Measurements from ENCODE around the gene LRRN3.
"Not testable (repeated sequence)": the region's sequence is repeated elsewhere in the genome, so short reads cannot be mapped to it uniquely, and the experiment has no call there.

LRRN3 gene

DNA sequence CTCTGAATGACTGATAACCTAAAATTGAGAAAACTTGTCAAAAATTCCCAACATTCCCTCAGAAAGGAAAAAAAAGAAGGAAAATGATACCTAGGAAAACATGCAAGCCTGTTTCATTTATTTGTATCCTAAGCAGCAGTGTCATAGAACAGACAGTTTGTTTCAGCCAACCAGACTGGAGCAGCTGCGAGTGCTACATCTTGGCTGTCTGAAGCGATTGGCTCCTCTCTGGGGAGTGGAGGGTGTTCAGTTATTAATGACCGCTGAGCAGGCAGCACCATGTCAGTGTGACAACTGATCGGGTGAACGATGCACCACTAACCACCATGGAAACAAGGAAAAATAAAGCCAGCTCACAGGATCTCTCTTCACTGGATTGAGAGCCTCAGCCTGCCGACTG is at the start of gene LRRN3:
Gene LRRN3, plus strand, starts transcription at position 282 of the 400 bp plus-strand sequence. CDS start 31,646 bp downstream, outside the sequence.
- DNase-seq (ENCODE audit: low read depth), result no peak

DNA sequence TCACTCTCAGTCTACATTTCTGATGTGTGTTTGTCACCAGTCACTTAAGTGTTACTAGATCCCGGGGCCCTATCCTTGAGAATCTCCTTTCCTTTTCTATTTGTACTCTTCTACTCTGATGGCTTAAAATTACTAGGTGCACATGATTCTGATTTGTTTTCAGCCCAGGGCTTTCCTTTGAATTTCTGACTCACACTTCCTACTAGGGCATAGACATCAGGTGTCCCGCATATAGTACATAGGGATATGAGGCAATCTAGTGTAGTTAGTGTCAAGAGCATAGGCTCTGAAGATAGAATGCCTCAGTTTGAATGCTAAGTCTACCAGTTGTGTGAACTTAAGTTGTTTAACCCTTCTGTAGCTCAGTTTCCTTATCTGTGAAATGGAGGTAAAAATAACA is 49.4 kb upstream of the LRRN3 start:
- no peak for DNase-seq (ENCODE audit: low read depth)

DNA sequence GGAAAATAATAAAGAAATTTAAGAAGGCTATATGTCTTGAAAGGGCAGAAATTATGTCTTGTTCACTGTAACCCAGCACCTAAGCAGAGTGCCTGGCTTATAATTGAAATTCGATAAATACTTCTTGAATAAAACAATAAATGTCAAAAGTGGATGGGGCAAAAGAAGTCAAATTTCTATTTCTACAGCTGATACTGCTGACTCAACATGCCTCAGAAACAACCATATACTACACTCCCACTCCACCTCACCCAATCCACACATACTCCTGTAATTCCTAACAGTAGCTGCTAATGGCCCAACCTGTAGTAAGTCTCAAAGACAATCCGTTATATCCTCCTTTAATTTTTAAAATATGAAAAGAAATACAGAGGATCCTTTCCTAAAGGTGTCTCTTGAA is 48.1 kb upstream of the LRRN3 start:
- no peak for DNase-seq (ENCODE audit: low read depth)

DNA sequence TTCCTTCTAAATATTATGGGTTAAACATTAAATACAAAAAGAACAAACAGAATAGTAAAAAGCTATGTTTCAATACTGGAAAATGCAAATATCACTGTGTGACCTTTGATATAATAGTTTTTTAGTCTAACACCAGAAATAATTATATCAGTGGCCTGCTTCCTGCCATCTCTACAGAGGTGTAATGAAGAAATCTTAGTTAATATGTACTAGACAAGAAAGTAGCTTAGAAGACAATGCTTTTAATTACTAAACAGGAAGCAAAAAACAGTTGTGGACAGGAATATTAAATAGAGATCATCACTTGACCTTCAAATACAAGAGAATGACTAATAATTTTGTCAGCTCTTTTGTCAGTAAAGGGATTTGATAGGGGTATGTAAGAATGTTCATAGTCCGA is 47.4 kb upstream of the LRRN3 start:
- DNase-seq (ENCODE audit: low read depth), result no peak

DNA sequence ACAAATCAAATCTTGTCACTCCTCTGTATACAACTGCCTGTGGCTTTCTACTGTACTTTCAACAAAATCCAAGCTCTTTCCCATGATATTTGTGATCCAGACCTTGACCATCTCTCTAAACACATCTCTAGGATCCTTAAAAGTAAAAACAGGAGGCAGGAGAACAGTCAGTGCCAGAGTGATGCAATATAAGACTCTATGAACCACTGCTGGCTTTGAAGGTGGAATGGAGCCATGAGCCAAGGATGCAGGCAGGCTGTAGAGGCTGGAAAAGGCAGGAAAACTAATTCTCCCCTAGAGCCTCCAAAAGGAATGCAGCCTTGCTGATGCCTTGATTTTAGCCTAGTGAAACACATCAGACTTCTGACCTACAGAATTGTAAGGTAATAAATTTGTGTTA is 45.5 kb upstream of the LRRN3 start:
- no peak for DNase-seq (ENCODE audit: low read depth)

DNA sequence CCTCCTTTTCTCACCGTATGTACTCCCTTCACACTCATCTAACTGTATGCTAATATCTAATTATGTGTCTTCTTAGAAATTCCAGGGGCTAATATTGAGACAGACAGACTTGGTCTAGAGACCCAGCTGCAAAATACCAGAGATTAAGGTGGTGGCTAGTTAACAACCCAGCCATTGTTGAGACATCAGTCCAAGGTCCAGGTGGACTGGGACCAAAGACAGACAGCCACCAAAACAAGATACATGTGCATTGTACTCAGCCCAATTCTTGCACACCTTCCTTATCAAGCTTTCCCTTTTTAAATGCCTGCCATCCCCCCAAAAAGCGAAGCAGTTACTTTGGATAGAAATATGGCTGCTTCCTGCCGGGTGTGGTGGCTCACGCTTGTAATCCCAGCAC is 43.3 kb upstream of the LRRN3 start:
- no peak for DNase-seq (ENCODE audit: low read depth)

DNA sequence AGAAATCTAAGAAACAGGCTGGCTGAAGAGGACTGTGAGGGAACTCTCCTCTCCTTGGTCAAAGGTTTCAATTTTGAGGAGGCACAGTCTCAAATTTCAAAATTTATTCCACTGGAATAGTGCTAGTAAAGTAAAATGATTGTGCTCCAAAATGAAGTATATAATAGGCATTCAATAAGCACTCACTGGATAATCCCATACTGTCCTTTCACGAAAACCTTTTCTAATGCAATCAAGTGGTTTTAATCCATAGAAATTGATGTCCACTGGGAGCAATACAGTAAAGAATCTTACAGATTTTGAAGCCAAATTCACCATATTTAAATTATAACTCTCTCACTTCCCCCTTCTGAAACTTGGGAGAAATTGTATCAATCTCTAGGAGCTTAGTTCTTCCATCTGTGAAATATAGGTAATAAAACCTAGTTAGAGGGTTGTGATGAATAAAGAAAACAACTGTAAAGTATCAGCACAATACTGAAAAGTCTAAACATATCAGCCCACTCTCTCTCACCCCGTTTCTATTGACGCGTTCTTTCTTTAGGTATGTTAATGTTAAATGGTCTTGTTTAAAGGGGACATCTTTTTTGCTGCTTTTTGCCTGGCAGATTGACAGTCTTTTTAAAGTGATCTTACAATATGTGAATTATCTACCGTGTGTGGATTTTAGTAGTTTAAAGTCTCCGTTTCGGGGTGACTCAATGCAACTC is 40.8 kb upstream of the LRRN3 start:
- DNase-seq (ENCODE audit: low read depth), result no peak

DNA sequence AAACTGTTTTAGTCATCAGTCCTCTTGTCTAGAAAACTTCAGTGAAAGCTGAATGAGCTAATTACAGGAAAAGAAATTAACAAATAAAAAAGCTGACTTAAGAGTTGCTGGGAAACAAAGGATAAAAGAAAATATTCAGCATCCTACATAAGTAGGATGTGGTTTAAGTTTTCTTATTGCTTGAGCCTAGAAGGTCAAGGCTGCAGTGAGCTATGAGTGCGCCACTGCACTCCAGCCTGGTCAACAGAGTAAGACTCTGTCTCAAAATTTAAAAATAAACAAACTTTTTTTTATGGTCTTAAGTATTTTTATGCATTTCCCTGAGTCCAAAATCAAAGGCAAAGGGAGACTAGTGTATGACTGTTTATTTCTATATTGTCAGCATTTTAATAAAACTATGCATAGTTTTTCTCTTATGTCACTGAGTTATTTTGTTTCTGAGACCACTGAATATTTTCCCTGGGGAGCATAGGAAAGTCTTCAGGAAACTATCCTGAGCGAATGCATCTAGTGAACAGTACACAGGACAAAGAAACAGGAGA is 40.0 kb upstream of the LRRN3 start:
- DNase-seq (ENCODE audit: low read depth), result no peak

DNA sequence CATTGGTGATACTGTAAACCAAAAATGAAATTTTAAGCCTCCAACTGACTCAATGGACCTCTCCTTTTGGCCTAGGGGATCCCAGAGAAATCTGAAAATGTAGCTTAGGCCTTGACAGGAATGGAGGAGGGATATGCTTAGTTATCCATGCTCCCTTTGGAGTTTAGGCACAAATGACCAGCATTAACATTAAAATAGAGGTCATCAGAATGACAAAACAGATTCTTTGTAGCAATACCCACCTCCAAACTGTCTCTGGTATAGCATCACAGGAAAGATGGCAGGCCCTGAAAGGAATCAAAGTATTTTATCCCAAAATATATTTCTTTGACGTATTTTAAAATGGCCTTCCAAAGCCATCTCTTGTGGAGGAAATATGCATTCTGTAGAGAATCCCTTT is 39.1 kb upstream of the LRRN3 start:
- DNase-seq (ENCODE audit: low read depth), result no peak

DNA sequence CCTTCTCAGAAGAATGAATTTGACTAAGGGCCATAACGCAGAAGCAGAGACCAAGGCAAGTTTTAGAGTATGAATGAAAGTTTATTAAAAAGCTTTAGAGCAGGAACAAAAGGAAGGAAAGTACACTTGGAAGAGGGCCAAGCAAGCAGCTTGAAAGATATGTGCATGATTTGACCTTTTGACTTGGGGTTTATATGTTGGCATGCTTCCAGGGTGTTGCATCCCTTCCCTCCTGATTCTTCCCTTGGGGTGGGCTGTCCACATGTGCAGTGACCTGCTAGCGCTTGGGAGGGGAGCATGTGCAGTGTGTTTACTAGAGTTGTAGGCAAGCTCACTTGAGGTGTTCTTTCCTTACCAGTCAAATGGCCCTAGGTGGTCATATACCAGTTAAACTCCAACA is 37.9 kb upstream of the LRRN3 start:
- no peak for DNase-seq (ENCODE audit: low read depth)

DNA sequence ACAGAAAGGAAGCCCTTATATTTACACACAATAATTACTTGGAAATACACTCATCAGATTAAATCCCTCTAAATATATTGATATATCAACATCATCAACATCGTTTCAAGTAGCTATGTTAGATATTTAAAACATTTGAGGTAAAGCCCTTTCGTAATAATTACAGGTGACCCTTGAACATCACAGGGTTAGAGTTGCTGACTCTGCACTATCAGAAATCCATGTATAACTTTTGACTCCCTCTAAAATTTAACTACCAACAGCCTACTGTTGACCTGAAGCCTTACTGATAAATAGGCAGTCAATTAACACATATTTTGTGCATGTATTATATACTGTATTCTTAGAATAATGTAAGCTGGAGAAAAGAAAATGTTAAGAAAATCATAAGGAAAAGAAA is 34.6 kb upstream of the LRRN3 start:
- DNase-seq (ENCODE audit: low read depth), result no peak

DNA sequence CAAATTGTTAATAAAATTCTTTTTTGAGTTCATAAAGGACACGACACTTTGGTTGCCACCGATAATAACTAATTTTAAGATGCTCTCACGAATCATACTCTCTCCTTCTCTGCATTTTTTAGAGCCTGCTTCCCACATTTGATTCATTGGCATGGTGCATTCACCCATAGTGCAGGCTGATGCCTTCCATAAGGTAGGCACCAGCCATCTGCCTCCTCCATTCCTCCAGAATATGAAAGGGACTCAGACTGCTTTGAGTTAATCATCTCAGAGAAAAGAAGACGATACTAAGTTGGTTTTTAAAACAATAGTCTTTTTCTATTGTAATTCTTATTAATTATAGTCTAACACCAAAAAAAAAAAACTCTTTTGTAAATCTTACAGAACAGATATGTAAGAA is 33.9 kb upstream of the LRRN3 start:
- DNase-seq (ENCODE audit: low read depth), result no peak

DNA sequence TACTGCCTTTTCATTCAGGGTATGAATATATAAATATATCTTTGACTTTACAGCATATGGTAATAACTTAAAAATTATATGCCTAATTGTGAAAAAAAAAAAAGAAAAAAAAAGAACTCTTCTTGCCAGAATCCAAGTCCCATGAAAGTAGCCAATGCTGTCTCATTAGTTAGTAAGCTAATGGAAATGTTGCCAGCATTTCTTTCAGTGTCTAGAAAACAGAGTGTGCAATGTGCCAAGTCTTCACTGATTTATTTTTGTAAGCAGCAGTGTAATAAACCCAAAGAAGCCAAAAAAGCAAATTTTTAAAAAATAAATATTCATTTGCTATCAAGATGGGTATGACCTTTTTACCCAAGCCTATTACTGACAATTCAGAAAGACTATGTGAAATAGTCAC is 31.1 kb upstream of the LRRN3 start:
- no peak for DNase-seq (ENCODE audit: low read depth)

DNA sequence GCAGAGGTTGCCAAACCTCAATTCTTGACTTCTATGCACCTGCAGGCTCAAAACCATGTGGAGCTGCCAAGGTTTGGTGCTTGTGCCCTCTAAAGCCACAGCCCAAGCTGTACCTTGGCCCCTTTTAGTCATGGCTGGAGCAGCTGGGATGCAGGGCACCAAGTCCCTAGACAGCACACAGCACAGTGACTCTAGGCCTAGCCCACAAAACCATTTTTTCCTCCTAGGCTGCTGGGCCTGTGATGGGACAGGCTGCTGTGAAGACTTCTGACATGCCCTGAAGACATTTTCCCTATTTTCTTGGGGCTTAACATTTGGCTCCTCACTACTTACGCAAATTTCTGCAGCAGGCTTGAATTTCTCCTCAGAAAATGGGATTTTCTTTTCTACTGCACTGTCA is 27.8 kb upstream of the LRRN3 start:
- no peak for DNase-seq (ENCODE audit: low read depth)

DNA sequence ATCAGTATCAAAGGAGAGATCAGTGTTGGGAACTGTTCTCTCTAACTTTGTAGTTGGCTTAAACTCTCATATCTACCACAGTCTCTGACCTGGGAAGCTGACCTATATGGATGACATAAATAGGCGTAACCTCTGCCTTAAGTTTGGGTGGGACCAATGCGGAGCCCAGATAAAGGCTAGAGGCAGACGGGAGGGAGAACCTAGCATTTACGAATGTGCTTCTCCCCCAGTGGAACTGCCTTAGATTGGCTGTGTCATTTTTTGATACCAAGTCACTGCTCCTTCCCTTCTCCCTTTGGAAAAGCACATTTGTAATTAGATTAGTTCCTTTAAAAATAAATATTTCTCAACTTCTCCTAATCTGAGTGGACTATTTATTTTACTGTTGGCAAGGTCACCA is 23.7 kb upstream of the LRRN3 start:
- DNase-seq (ENCODE audit: low read depth), result no peak

DNA sequence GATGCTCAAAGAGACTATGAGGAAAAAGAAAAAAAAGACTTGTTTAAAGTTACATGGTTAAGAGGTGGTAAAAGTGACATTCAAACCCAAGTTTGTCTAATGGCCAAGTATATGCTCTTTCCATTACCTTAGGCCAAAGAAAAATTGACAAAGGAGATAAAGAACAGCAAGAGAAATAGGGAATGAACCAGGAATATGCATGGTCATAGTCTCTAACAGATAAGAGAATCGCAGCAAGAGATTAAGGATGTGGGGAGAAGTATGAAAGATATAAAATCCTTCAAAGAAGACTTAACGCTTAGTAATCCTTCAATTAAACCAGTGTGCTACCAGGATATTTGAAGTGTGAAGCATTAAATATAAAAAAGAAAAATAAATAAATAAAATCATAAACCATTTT is 23.2 kb upstream of the LRRN3 start:
- no peak for DNase-seq (ENCODE audit: low read depth)

DNA sequence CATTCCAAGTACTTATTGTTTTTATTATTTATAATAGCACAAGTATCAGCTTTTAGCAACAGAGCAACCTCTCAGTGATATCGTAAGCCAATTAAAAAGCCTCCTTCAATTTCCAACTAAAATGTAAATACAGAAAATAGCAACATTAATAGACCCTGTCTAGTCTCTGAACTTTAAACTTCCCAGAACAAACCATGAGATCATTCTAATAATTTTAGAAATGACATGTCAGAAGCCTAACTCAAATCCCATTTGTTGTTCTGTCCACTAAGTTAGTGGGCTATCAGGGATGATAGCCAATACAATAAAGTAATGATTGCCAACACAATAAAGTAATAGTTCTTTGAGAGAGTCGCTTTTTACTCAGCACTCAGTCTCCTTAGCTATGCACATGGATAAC is 22.3 kb upstream of the LRRN3 start:
- DNase-seq (ENCODE audit: low read depth), result no peak

DNA sequence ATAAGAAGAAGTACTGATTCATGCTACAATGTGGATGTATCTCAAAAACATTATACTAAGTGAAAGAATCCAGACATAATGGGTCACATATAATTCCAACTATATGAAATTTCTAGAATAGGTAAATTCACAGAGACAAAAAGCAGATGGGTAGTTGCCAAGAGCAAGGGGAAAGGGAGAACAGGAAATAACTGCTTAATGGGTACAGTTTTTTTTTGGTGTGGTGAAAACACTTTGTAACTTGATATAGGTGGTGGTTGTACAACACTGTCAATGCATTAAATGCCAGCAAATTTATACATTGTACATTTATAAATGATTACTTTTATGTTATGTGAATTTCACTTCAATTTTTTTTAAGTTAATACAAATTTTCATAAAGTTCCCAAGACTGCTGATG is 19.4 kb upstream of the LRRN3 start:
- no peak for DNase-seq (ENCODE audit: low read depth)

DNA sequence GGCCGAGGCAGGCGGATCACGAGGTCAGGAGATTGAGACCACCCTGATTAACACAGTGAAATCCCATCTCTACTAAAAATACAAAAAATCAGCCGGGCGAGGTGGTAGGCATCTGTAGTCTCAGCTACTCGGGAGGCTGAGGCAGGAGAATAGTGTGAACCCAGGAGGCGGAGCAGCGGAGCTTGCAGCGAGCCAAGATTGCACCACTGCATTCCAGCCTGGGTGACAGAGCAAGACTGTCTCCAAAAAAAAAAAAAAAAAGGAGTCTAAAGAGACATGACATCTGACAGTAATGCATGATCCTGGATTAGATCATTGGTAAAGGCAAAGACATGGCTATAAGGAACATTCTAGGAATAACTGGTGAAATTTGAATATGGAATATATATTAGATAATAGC is 18.3 kb upstream of the LRRN3 start:
- not testable (repeated sequence) for DNase-seq (ENCODE audit: low read depth)

DNA sequence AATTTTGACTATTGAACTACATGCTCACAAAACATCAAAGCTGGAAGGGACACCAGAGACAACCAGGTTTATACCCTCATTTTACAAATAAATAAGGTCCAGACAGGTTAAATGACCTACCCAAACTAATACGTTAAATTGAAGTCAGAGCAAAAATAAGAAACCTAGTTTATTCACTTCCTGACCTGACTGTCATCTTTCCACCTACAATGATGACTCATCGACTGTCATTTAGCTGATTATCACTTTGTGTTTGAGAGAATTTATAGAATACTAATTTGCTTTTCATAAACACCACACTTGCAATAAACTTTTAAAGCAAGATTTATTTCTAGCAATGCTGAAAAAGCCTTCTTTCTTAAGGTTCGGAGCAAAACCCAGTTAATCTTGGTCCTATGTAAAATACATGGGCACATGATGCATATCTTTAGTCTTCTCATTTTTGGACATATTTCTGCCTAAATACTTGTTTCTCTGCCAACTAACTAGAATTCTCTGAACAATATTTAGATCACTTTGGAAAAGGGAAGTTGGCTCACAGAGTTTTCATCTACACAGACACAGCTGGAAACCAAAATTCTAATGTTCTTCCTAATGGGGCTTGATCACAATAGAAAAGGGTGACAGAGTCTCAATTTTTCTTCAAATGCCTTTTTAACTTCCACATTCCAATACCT is 16.7 kb upstream of the LRRN3 start:
- no peak for DNase-seq (ENCODE audit: low read depth)

DNA sequence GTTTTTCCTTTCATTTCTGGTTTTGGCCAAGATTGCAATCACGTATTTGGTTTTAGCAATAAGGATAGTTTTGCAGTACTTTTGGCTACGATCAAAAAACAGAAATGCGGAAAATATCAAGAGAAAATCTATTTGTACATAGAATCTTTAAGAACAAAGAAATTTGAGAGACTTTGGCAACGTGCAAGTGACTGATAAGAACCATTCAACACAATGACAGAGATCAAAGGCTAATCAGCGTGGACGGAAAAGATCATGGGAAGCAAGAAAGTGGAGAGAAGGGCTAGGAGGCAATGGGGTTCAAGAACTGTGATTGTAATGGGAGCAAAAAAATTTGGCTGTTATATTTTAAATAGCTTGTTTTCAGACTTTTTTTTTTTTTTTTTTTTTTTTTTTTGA is 16.2 kb upstream of the LRRN3 start:
- no peak for DNase-seq (ENCODE audit: low read depth)

DNA sequence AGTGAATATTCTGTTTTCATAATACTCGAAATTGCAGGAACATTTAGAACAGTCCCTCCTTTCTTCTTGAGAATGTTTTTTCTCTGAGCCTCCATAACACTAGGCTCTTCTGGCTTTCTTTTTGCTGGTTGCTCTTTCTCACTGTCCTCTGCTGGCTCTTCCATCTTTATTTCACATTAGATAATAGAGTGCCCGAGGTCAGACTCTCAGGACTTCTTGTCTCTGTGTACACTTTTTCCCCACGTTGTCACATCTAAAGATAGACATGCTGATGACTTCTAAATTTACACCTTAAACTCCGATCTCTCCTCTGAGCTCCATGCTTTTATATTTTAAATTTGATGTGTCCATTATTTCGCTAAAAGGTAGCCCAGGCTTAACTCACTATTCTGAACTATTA is 15.4 kb upstream of the LRRN3 start:
- no peak for DNase-seq (ENCODE audit: low read depth)

DNA sequence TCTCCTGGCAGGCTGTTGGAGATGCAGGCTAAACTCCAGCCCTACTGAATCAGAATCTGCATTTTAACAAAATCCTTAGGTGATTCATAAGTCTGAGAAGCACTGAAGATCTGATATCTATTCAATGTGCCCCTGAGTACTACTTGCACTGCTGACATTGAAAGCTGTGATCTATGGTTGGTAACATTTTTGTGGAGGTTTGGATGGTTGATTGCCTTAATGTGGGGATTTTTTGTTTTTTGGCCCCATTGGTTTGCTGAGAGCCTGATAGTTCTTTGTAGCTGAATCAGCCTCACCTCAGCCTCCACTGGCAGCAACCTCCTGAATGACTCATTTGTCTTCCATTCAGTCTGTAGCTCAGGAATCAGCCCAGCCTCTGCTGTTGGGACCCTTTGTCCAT is 14.7 kb upstream of the LRRN3 start:
- no peak for DNase-seq (ENCODE audit: low read depth)

DNA sequence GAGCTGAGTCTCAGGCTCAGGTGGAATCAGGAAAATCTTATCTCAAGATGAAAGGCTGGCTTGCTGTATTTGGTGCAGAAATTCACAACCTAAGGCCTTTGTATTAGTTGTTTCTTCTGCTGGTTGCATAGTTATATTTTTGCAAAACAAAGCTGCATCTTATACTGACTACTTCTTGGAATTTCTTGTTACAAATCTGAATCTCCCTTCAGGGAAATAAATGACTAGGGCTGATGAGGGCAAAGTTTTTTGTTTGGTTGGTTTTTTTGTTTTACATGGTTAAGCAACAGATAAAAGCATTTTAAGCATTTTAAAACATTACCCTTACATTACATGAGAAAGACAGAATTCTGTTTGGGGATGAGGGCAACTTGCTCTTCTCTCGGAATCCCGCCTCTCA is 13.9 kb upstream of the LRRN3 start:
- no peak for DNase-seq (ENCODE audit: low read depth)
